NB4 (cell line): ENCODE data around the gene EVC.

Source experiments
- POLR2A ChIP-seq: IDR thresholded peaks from 2 replicates; pipeline ENCODE4 v1.6.1; 2011; ENCODE audit warnings: mild to moderate bottlenecking; ENCODE audit not compliant: insufficient read length; ENCODE audit errors: extremely low read depth
- TF ChIP-seq, protein P1 (sequence below): IDR thresholded peaks from one replicate; pipeline ENCODE4 v1.5.1; 2012; ENCODE audit warnings: low read depth, low read length

DNA sequence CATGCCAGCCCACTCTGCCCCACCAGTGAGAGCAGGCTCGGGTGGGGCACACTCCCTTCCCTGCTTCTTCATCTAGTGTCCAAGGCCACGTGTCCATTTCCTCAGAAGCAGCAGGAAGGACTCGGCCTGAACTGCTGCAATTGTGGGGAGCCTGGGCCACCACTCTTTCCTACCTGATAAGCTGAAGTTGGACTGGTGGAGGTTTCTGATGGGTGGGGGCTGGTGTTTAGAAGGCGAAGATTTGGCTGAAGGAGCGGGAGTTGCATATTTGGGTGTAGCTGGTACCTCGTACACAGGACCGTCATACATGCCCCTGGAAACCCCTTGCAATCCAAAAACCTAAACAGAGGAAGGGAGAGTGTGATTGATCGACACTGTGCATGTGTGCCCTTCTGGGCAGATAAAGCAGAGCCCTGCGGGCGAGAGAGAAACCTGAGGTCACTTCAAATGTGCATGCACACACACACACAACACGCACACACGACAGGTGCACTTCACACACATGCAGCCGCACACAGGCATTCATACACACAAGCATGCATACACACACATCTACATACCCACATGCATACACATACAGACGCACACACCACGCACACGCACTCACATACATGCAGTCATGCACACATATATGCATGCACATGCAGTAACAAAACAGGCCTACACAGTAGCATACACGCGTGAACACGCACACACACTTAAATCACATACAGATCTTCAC is 114.5 kb downstream of the EVC start:
- no peak for TF ChIP-seq POLR2A
- TF ChIP-seq, protein P1, sequence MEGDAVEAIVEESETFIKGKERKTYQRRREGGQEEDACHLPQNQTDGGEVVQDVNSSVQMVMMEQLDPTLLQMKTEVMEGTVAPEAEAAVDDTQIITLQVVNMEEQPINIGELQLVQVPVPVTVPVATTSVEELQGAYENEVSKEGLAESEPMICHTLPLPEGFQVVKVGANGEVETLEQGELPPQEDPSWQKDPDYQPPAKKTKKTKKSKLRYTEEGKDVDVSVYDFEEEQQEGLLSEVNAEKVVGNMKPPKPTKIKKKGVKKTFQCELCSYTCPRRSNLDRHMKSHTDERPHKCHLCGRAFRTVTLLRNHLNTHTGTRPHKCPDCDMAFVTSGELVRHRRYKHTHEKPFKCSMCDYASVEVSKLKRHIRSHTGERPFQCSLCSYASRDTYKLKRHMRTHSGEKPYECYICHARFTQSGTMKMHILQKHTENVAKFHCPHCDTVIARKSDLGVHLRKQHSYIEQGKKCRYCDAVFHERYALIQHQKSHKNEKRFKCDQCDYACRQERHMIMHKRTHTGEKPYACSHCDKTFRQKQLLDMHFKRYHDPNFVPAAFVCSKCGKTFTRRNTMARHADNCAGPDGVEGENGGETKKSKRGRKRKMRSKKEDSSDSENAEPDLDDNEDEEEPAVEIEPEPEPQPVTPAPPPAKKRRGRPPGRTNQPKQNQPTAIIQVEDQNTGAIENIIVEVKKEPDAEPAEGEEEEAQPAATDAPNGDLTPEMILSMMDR = no peak
